TTC549 (cell line): ENCODE results near the gene FBXL16.

Experiments used
- FAIRE-seq: peaks from 2 replicates; lab custom pipeline; 2012; peaks lifted over from hg19 to GRCh38; lab: Jason Lieb, UNC

The FBXL16 gene

DNA sequence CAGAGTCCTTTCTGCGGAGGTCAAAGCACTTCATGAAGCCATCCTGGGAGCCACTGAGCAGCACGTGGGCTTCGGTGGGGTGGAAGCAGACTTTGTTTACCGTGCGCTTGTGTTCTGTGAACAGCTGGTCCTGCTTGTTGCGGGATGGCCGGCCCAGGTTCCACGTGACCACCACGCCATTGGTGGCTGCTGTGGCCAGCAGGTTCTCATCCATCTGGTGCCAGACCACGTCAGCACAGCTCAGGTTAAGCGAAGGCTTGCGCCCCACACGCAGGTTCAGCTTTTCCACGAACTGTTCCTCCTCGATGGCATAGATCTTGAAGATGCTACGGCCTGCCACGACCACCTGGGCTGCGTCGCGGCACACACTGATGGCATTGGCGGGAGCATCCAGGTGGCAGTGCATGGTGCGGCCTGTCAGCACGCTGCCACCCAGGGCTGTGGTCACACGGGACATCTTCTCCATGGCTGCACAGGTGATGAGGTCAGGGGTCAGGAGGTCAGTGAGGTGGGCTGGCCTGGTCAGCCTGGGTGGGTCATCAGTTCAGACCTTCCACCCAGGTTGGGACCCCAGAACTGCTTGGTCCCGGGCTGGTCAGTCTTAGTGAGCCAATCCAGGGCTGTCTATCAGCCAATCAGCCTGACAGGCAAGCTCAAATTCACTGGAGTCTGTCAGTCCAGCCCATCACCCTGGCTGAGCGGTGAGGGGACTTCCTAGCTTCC lies 16.3 kb downstream of the FBXL16 start:
- no peak for FAIRE-seq

DNA sequence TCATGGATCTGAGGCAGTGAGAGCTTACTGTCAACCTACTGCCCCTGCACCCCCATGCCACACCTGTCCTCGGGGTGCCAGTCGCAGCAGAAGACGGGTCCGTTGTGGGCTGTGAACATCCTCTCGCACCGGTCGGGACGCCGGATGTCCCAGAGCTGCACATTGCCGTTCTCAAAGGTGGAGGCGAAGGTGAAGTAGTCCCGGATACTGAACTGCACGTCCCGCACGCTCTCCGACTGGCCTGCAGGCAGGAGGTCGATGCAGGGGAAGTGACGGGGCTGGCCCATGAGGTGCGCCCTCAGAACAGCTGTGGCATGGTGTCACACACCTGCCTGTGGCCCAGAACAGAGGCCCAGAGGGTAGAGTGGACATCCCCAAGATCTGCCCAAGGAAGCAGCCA lies 18.1 kb downstream of the FBXL16 start:
- FAIRE-seq, result no peak

DNA sequence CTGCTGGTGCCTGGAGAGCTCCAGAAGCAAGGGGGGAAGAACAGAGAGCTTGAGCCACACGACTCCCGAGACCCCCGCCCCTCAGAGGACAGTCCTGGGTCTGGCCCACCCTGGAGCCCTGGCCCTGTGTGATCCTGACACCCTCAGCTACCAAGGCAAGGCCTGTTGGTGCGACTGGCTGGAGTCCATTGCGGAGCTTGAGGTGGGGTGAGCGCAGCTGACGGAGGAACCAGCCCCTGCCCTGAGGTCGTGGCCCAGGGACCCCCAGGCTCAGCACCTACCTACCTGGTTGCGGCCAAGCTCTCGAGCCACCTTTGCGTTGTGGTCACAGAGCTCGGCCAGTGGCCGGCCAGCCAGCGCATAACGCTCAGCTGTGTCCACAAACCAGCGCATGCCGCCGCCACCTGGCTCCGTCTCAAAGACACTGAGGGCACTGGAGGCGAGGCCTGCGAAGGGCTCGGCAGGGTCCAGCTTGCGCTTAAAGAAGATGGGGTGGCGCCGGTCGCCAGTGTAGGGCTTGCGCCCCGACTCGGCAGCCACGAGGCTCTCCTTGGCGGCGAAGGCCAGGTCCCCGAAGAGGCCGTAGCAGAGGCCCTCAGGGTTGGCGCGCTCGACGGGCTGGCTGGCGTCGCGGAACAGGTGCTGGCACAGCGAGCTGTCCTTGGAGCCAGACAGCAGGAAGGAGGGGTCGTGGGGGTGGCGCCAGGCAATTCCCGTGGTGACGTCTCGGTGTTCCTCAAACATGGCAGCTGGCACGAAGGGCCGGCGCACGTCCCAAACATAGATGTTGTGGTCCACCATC lies 18.9 kb downstream of the FBXL16 start:
- FAIRE-seq, result no peak

DNA sequence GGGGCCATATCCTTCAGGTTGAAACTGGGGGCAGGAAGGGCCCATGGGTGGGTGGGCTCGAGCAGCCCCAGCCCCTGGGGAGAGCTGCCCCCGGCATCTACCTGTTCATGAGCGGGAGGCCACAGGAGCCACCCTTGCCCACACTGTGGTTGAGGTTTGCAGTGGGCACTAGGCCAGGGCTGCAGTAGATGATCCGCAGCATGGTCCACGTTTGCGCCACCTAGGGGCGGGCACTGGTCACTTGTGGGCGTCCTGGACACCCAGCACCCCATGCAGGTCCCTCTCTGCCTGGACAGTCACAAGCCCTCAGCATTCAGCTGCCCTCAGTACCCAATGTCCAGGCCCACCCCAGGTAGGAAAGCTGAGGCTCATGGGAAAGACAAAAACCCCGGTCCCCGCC lies 19.6 kb downstream of the FBXL16 start:
- FAIRE-seq, result no peak

DNA sequence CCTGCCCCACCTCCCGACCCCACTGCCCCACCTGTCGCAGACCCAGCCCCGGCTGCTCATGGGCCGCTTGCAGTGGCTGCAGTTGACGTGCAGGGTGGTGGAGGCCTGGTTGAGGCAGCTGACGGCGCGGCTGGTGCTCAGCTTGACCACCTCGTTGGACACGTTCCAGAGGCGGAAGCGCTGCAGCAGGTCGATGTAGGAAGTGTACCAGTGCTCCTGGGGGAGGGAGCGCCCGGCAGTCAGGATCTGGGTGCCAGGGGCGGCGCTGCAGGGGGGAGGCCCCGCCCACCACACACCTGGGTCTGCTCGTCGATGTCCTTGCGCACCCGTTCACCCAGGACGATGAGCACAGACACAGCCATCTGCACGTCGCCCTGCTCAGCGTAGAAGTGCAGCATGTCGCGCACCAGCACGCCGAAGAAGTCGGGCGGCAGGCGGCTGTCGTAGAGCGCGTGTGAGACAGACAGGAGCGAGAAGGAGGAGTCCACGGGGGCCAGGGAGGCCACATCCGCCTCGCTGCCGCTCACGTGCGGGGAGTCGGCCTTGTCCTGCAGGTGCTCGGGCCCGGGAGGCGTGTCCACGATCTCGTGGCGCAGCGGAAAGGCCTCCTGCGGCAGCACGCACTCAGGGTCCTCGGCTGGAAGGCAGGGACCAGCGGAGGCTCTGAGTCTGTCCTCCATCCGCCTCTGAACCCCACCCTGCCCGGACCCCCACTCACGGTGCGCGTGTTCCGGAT lies 20.5 kb downstream of the FBXL16 start:
- FAIRE-seq, result no peak

DNA sequence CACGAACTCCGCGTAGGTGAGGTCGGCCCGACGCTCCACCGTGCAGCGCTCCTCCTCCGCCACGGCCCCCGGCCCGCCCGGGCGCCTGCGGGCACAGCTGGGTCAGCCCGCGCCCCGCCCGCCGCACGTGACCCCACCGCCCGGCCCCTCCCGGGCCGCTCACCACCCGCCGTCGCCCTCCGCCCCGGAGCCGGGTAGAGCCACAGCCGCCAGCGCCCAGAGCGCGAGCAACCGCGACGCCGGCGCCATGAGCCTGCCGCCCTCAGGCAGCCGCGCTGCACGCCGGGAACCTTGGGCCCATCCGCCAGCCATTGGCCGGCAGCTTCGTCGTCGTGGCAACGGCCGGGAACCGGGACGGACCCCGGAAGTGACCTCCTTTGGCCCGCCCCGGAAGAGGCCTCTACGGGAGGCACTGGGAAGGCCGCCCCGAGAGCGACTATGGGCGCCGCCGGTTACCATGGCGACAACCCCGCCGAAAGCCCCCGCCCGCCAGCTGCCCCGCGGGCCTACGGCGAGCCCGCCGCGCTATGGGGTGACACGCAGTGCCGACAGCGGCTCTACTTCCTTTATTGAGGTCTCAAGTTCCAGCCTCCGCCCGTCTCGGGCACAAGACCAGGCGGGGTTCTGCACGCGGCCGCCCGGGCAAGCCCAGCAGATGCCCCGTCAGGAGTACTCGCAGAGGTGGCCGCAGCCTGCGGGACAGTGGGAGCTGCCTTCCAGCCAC lies 21.4 kb downstream of the FBXL16 start, which contains the start of gene JMJD8:
JMJD8 (minus strand) TSS at position 264 of the 724 bp plus-strand sequence; CDS start at position 249, 15 bp downstream.
- no peak for FAIRE-seq

DNA sequence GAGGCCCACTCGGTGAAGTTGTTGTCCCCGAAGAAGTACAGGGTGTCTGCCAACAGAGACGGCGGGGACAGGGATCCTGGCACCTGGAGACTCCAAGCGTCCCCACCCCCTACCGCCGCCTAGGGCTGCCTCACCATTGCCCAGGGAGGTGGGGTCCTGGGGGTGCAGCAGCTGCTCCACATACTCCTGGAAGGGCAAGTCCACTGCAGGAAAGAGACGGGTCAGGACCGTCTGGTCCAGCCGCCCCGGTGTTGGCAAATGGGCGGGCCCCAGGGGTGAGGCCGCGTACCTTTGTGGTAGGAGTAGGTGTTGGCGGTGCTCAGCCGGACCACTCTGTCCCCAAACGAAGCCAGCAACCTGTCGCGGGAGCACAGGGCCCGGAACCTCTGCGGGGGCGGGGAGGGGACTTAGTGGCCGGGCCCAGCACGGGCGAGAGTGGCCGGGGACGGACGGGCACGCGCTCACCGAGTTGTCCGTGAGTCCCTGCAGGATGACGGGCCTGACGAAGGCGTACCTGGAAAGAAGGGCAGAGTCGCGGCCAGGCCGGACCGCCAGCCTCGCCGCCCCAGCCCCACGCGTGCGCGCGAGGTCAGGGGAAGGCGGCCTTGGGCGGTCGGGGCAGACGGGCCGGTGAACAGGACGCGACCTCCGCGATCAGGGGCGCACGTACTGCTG lies 22.1 kb downstream of the FBXL16 start:
- FAIRE-seq, result no peak

DNA sequence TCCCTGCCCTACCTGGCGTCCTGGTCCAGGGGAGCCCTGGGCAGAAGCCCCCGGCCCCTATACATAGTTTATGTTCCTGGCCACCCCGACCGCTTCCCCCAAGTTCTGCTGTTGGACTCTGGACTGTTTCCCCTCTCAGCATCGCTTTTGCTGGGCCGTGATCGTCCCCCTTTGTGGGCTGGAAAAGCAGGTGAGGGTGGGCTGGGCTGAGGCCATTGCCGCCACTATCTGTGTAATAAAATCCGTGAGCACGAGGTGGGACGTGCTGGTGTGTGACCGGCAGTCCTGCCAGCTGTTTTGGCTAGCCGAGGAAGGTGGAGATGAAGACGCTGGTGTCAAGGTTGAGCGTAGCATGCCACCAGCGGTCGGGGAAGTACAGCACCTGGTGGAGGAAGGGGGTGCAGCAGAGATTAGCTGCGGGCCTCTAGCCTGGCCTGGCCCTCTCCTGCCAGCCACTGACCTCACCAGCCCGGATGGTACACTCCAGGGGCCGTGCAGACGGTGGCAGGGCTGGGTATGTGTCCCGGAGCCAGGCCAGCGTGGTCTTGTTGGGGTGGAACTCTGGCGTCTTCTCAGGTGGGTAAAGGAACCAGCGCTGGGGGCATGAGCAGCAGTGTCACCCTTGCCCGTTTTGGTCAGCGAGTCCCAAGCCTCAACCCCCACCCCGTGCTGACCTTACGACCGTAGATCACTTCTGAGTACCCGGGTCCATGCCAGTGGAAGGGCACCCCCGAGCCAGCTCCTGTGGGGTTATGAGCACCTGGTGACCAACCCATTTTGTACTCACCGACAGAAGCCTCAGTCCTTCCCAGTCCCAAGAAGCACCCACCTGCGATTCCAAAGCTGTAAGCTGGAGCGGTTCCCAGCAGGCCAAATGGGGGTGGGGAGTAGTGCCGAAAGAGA lies 22.9 kb downstream of the FBXL16 start:
- no peak for FAIRE-seq

DNA sequence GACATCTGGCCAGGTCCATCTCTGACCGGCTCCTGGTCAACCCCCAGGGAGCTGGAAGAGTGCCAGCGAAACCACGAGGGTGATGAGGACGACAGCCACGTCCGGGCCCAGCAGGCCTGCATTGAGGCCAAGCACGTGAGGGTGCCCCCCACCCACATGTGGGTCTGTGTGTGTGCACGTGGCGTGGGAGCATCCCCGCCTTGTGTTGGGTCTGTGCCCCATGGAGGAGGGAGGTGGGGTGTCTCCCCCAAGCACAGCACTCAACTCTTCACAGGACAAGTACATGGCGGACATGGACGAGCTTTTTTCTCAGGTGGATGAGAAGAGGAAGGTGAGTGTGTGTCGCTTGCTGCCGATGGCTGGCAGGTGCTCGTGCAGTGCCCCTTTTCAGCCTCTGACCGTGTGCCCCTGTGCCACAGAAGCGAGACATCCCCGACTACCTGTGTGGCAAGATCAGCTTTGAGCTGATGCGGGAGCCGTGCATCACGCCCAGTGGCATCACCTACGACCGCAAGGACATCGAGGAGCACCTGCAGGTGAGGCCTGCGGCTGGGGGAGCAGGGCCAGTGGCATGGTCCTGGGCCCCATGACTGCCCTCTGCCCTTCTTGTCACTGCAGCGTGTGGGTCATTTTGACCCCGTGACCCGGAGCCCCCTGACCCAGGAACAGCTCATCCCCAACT lies 23.7 kb downstream of the FBXL16 start:
- no peak for FAIRE-seq

DNA sequence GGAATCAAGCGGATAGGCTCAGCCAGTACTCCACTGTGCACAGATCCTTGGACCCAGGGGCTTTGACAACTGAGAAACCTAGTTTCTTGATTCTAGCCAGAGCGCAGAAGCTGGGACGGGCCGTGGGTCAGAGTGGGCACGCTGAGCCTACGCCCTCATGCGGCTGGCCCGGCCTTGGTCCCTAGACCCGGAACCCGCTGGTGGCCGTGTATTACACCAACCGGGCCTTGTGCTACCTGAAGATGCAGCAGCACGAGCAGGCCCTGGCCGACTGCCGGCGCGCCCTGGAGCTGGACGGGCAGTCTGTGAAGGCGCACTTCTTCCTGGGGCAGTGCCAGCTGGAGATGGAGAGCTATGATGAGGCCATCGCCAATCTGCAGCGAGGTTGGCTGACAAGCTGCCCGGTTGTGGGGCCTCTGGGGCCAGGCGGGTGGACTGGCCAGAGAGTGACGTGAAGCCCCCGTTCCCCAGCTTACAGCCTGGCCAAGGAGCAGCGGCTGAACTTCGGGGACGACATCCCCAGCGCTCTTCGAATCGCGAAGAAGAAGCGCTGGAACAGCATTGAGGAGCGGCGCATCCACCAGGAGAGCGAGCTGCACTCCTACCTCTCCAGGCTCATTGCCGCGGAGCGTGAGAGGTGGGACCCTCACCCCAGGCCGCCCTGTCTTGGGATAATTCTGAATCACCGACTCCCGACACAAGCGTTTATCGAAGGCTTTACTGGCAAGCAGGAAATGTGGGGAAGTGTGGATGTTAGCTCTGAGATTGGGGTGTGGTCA lies 24.4 kb downstream of the FBXL16 start:
- FAIRE-seq, result no peak

DNA sequence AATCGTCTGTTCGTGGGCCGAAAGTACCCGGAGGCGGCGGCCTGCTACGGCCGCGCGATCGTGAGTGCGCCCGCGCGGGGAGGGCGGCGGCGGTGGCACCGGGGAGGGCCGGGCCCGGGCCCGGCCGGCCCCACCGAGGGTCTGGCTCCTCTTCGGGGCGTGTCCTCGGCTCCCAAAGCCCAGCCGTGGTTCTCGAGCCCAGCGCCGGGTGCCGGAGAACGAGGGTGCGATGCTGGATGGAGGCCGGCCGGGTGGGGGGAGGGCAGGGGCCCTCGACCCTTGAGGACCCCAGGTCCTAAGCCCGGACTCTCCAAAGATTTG lies 25.0 kb downstream of the FBXL16 start:
- no peak for FAIRE-seq

DNA sequence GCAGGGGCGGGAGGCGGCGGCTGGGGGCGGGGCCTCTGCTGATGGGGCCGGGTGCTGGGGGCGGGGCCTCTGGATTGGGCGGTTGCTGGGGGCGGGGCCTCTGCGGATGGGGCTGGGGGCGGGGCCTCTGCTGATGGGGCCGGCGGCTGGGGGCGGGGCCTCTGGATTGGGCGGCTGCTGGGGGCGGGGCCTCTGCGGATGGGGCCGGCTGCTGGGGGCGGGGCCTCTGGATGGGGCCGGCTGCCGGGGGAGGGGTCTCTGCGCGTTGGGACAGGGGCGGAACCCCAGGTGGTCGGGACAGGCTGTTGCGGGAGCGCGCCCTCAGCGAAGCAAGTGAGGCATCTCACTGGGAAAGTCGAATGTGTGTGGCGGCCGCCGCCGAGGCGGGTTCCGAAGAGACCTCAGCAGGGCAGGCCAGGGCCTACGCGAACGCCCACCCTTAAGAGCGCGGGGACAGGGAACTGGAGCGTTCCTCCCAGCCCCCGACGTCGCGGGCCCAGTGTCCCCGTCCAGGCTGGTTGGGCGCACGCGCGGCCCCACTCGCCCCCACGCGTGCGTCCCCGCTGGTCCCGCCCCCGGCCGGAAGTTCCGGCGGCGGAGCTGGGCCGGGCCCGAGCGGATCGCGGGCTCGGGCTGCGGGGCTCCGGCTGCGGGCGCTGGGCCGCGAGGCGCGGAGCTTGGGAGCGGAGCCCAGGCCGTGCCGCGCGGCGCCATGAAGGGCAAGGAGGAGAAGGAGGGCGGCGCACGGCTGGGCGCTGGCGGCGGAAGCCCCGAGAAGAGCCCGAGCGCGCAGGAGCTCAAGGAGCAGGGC lies 25.6 kb downstream of the FBXL16 start, which contains the start of gene STUB1:
STUB1 (plus strand) TSS at position 597 of the 811 bp plus-strand sequence; CDS start at position 713, 116 bp downstream.
- FAIRE-seq, result no peak

DNA sequence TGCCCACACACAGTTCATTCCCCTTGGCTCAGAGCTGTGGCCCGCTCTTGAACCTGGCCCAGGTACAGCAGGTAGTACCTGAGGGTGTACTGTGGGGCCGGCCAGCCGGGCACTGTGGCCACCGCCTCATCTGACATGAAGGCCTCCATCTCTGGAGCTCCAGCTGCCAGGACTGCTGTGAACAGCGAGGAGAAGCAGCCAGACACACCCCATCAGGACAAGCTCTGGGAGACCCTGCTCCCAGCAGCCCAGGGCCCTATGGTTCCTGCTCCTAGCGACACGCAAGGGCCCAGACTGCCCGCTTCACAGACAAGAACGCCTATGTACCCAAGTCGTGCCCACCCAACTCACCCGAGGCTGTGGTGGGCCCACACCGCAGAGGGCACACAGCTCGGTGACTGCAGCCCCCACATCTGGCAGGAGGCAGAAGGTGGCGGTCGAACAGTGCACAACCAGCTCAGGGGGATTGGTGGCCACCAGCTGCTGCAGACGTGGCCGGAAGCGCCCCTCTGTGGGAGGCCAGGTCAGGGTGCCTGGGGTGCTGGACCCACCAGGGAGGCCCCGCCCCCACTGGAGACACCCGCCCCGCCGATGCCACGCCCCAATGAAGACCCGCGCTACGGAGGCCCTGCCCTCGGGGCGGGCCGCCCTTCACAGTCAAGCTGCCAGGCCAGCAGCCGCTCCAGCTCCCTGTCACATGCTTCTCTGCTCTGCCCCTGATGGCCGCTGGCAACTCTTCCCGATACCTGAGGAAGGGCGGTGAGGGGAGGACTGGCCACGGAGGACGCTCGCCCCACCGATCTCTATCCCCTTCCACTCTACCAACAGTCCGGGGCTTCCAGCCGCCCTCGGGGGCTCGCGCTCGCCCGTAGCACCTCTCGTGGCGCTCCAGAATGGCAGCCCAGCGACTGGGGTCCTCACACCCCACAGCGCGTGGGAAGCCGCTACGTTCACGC lies 26.5 kb downstream of the FBXL16 start:
- FAIRE-seq, result no peak

DNA sequence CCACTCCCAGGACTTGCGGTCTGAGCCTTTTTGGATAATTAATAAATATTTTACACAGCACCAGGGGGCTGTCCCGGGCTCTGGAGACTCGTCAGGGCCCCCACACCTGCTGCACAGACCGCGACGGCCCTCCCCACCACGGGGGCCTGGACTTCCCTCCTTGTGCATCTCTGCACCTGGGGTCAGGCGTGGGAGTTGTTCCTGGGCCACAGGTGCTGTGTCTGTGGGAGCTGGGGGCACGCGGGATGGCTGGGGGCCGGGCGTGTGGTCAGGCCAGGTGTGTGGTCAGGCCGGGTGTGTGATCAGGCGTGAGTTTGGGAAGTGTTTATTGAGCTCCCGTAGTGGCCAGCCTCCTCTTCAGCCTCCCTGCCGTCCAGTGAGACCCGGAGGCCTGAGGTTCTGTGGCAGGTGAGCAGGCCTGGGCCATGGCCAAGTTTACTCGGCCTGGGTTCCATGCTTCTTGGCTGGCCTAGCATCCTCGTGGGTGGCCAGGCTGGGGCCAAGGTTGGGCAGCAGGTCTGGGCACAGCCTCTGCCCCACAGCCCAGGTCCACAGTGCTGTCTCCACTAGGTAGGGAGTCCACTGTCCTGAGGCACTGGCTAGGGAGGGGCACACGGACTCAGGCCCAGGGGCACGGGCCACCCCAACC lies 27.3 kb downstream of the FBXL16 start:
- FAIRE-seq, result no peak

DNA sequence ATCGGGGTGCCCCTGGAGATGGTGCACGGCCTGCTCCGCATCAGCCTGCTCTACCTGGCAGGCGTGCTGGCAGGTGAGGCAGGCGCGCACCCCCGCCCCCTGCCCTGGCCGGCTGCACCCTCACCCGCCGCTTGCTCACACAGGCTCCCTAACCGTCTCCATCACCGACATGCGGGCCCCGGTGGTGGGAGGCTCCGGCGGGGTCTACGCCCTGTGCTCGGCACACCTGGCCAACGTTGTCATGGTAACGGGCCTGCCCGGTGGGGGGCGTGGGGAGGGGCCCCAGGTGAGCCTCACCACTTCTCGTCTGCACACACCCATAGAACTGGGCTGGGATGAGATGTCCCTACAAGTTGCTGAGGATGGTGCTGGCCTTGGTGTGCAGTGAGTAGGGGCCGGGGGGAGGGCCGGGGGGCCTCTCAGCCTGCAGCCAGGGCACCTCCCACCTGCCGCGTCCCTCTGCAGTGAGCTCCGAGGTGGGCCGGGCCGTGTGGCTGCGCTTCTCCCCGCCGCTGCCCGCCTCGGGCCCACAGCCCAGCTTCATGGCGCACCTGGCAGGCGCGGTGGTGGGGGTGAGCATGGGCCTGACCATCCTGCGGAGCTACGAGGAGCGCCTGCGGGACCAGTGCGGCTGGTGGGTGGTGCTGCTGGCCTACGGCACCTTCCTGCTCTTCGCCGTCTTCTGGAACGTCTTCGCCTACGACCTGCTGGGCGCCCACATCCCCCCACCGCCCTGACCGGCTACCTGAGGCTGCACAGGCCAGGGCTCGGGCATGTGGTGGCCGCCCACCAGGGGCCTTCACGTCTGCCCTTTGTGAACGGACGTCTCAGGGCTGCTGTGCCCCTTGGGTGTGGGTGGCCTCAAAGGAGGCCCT lies 28.0 kb downstream of the FBXL16 start:
- FAIRE-seq, result no peak

DNA sequence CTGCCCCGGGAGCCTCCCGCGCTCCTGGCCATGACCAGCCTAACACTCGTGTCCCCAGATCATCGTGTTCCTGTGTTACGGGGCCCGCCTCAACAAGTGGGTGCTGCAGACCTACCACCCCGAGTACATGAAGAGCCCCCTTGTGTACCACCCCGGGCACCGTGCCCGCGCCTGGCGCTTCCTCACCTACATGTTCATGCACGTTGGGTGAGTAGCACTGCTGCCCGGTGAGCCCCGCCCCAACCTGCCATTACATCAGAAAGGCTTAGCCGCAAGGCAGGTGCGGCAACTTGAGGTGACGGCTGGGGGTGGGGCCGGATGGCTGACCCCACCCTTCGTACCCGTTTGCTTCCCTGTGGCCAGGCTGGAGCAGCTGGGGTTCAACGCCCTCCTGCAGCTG lies 28.7 kb downstream of the FBXL16 start:
- no peak for FAIRE-seq
